SK-N-SH (cell line): ENCODE results near the gene WWTR1. TPM values are rescaled to one million over a fixed set of nuclear protein-coding genes. Genes with fewer than 3 reads are reported as not detected.

Experiments used
- CTCF ChIA-PET: fragments of 300-600, 350-600 bp; formaldehyde crosslinking; extraction: SDS; loops from one replicate; lab custom pipeline; 2021; lab: Yijun Ruan, JAX
- POLR2A ChIA-PET: fragments of 350-600 bp; sonication (Branson Sonifier 250); formaldehyde crosslinking; extraction: SDS; loops from one replicate; lab custom pipeline; 2020; ENCODE audit warnings: antibody characterized with exemption, inconsistent platforms; lab: Yijun Ruan, JAX
- DNase-seq: peaks from one replicate; pipeline ENCODE4 v3.0.0; 2012
- H2AFZ ChIP-seq: fragments of 200-600 bp; sonication (generic); 2 replicates; pipeline ENCODE4 v1.8.1; 2016; ENCODE audit warnings: antibody characterized with exemption, mild to moderate bottlenecking, low read depth
- H3F3A ChIP-seq: fragments of 200-600 bp; sonication (generic); replicated peaks from 2 replicates; pipeline ENCODE3; 2016; ENCODE audit warnings: antibody characterized with exemption, mild to moderate bottlenecking; ENCODE audit not compliant: insufficient read depth
- H3K27ac ChIP-seq, 2 experiments: fragments of 200-500 bp in 1 of 2; fragments of 200-600 bp in 1 of 2; sonication (Bioruptor generic) in 1 of 2; sonication (generic), shearing (Covaris generic) in 1 of 2; 2 replicates each; pipeline versions ENCODE4 v1.5.1 to v1.6.1; 2014 to 2016; ENCODE audit warnings: low read depth in 2 of 2, inconsistent platforms in 1 of 2, low read length in 1 of 2, mild to moderate bottlenecking in 1 of 2, mixed read lengths in 1 of 2
- H3K27me3 ChIP-seq: fragments of 200-600 bp; sonication (generic), shearing (Covaris generic); 2 replicates; pipeline ENCODE4 v1.6.1; 2016; ENCODE audit warnings: mixed run types; ENCODE audit not compliant: insufficient read depth
- H3K36me3 ChIP-seq, 2 experiments: fragments of 200-500 bp in 1 of 2; fragments of 200-600 bp in 1 of 2; sonication (Bioruptor generic) in 1 of 2; sonication (generic) in 1 of 2; replicated peaks in 1 of 2; 2 replicates each; pipeline versions ENCODE3 to v1.5.1; 2014 to 2016; ENCODE audit warnings: low read length in 1 of 2, mild to moderate bottlenecking in 1 of 2; ENCODE audit not compliant: insufficient read depth in 2 of 2, control insufficient read depth in 1 of 2
- H3K4me1 ChIP-seq, 2 experiments: fragments of 200-500 bp in 1 of 2; fragments of 200-600 bp in 1 of 2; sonication (Bioruptor generic) in 1 of 2; sonication (generic), shearing (Covaris generic) in 1 of 2; 2 replicates each; pipeline versions ENCODE4 v1.5.1 to v1.6.1; 2014 to 2016; ENCODE audit warnings: low read depth in 1 of 2, low read length in 1 of 2, mixed run types in 1 of 2; ENCODE audit not compliant: insufficient read depth in 2 of 2, control insufficient read depth in 1 of 2
- H3K4me2 ChIP-seq: fragments of 200-600 bp; sonication (generic), shearing (Covaris generic); 2 replicates; pipeline ENCODE4 v1.6.1; 2017; ENCODE audit warnings: mixed run types
- H3K4me3 ChIP-seq, 2 experiments: fragments of 200-500 bp in 1 of 2; fragments of 200-600 bp in 1 of 2; sonication (Bioruptor generic) in 1 of 2; sonication (generic), shearing (Covaris generic) in 1 of 2; 2 replicates each; pipeline versions ENCODE4 v1.5.1 to v1.8.1; 2014 to 2016; ENCODE audit warnings: low read depth in 2 of 2, inconsistent platforms in 1 of 2, low read length in 1 of 2, mild to moderate bottlenecking in 1 of 2, mixed read lengths in 1 of 2, moderate library complexity in 1 of 2
- H3K79me2 ChIP-seq: fragments of 200-600 bp; sonication (generic); 2 replicates; pipeline ENCODE4 v1.8.1; 2017; ENCODE audit warnings: mild to moderate bottlenecking; ENCODE audit not compliant: insufficient read depth
- H3K9ac ChIP-seq: fragments of 200-600 bp; sonication (generic); 2 replicates; pipeline ENCODE4 v1.6.1; 2017; ENCODE audit warnings: mixed run types
- H3K9me2 ChIP-seq: fragments of 200-600 bp; sonication (generic); 2 replicates; pipeline ENCODE4 v1.6.1; 2017; ENCODE audit warnings: mixed run types
- H3K9me3 ChIP-seq: fragments of 200-600 bp; sonication (generic); 2 replicates; pipeline ENCODE4 v1.6.1; 2017; ENCODE audit warnings: mixed run types, mild to moderate bottlenecking, moderate library complexity
- H4K20me1 ChIP-seq: fragments of 200-600 bp; sonication (generic); 2 replicates; pipeline ENCODE4 v1.6.1; 2017; ENCODE audit warnings: mild to moderate bottlenecking, mixed run types; ENCODE audit not compliant: insufficient read depth
- CHD2 ChIP-seq: fragments of 150-350 bp; IDR thresholded peaks from 2 replicates; pipeline ENCODE4 v1.6.1; 2018; ENCODE audit warnings: low read length; ENCODE audit not compliant: partially characterized antibody
- EP300 ChIP-seq, 2 experiments: IDR thresholded peaks; 2 replicates each; pipeline versions ENCODE4 v1.4.0 to v1.6.1; 2012; ENCODE audit warnings: borderline replicate concordance in 1 of 2, low read depth in 1 of 2, low read length in 1 of 2
- FOSL2 ChIP-seq: IDR thresholded peaks from 2 replicates; pipeline ENCODE4 v1.4.0; 2012; ENCODE audit warnings: low read depth, mild to moderate bottlenecking, moderate library complexity, borderline replicate concordance
- FOXM1 ChIP-seq: IDR thresholded peaks from 2 replicates; pipeline ENCODE4 v1.4.0; 2012; ENCODE audit warnings: low read depth, mild to moderate bottlenecking
- JUND ChIP-seq: IDR thresholded peaks from 2 replicates; pipeline ENCODE4 v1.4.0; 2012
- MEF2A ChIP-seq: IDR thresholded peaks from 2 replicates; pipeline ENCODE4 v1.4.0; 2012; ENCODE audit warnings: low read depth, borderline replicate concordance
- POLR2AphosphoS5 ChIP-seq: IDR thresholded peaks from 2 replicates; pipeline ENCODE4 v1.6.1; 2012; ENCODE audit warnings: low read depth, low read length
- RXRA ChIP-seq: IDR thresholded peaks from 2 replicates; pipeline ENCODE4 v1.4.0; 2012; ENCODE audit warnings: low read depth, mild to moderate bottlenecking, borderline replicate concordance
- TCF12 ChIP-seq: IDR thresholded peaks from 2 replicates; pipeline ENCODE4 v1.4.0; 2012
- TEAD4 ChIP-seq: IDR thresholded peaks from 2 replicates; pipeline ENCODE4 v1.4.0; 2012; ENCODE audit warnings: mild to moderate bottlenecking, borderline replicate concordance; ENCODE audit not compliant: insufficient read depth
- YY1 ChIP-seq: IDR thresholded peaks from 2 replicates; pipeline ENCODE4 v1.4.0; 2012; ENCODE audit warnings: low read depth, mild to moderate bottlenecking
- WGBS: methylation state at CpG from one replicate; pipeline ENCODE4 v1.1.6; 2017; ENCODE audit warnings: low lambda C conversion rate; 5-methylcytosine and 5-hydroxymethylcytosine counted together
- polyA plus RNA-seq, 3 experiments: library from polyadenylated mRNA; depleted of rRNA; stranded (reverse); fragments of >200 nt; gene quantifications; 2 replicates each; pipeline ENCODE4 v1.2.3, GENCODE V29; 2012
- TF ChIP-seq, protein P1 (sequence below): IDR thresholded peaks from 2 replicates; pipeline ENCODE4 v1.4.0; 2012; ENCODE audit warnings: low read depth
- TF ChIP-seq, protein P2 (sequence below): IDR thresholded peaks from 2 replicates; pipeline ENCODE4; 2012
- TF ChIP-seq, protein P3 (sequence below): IDR thresholded peaks from 2 replicates; pipeline ENCODE4 v1.6.1; 2012; ENCODE audit warnings: mild to moderate bottlenecking, low read depth, low read length, moderate library complexity

WWTR1 gene
- polyA plus RNA-seq, 1 of the 3 experiments (the other 2 are of a cell fraction): 60.6 TPM

DNA sequence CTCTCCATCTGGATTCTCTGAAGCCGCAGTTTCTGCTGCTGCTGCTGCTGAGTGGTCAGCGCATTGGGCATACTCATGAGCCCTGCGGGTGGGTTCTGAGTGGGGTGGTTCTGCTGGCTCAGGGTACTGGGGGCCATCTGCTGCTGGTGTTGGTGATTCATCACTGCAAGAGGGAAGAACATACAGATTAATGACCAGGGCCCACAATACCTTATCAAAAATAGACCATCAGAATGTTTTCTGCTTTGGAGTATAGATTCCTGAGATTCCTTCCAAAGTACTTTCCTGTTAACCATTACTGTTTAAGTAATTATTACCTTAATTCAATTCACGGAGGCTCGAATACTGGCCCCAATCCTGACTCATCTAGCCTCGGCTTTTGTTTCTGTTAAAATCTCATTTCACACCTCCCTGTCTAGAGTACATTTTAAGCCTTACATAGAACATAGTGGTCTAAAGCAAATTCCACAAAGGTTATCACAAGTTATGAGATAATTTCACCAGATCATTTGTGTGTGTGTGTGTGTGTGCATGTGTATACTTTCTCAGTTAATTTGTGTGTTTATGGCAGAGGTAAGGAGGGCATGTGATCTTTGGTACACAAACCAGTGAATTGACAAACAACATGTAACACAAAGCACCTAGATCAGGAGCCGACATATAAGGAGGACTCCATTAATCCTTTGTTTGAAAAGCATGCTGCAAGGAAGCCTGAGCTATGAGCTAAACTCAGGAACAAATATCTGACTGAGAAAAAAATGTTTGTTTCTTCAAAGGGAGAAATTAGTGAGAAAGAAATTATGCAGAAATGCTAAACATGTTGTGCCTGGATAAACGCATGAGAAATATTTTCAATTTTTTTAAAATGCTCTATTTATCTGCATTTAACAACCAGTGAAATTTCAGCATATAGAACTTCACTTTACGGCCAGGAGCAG lies 115.2 kb downstream of the WWTR1 start:
- WGBS: 49% methylated on average over 9 of the region's 9 CpGs
- Histone ChIP-seq H4K20me1 (no peaks in the 10 kb centered on the region), H3K4me2 (0 out of 2 replicates have a peak overlapping the region, but pooled peaks have one; percentile 8), H3K4me1 (peaks cover 27 to 45% of the 10 kb centered on the region in 2 experiments), H3K79me2 (peaks cover 49% of the 10 kb centered on the region), H2AFZ (no peak overlapping the region), H3K4me3 (no peak overlapping the region), H3K9ac (no peak overlapping the region; the same call in 1 of the 2 replicates), H3K36me3 (peaks cover 10 to 17% of the 10 kb centered on the region in 2 experiments), H3K9me3 (no peaks in the 10 kb centered on the region), H3F3A (peaks cover 44% of the 10 kb centered on the region), H3K9me2 (no peaks in the 10 kb centered on the region), H3K27me3 (no peaks in the 10 kb centered on the region), H3K27ac (peak overlapping the region; percentile 23 to 90; a peak in 3 of 4 replicates)
- no peak for DNase-seq
- POLR2A ChIA-PET: no interaction called here
- CTCF ChIA-PET: interaction anchor here (1.1 to 2.3 kb wide), 2 partner anchors 12 to 229 kb away, joined by 3 to 8 read pairs; no protein-coding TSS in a partner anchor
- TF ChIP-seq EP300 (IDR thresholded peaks at IDR 0.05; ENCODE audit: borderline replicate concordance in 1 of 2, low read depth in 1 of 2, low read length in 1 of 2): peak in 1 of 2 experiments; percentile 46; a peak in 1 of 4 replicates
- TF ChIP-seq CHD2: no peak
- TF ChIP-seq, protein P1, sequence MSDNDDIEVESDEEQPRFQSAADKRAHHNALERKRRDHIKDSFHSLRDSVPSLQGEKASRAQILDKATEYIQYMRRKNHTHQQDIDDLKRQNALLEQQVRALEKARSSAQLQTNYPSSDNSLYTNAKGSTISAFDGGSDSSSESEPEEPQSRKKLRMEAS: no peak
- TF ChIP-seq POLR2AphosphoS5: peak; percentile 13; the same call in 1 of the 2 replicates
- TF ChIP-seq JUND: peak; percentile 67
- no peak for TF ChIP-seq YY1
- TF ChIP-seq TEAD4: peak; percentile 71; the same call in 1 of the 2 replicates
- TF ChIP-seq TCF12: peak; percentile 69; the same call in 1 of the 2 replicates
- 0 out of 2 replicates have a peak, but pooled peaks have one; percentile 30 for TF ChIP-seq FOXM1
- TF ChIP-seq, protein P2, sequence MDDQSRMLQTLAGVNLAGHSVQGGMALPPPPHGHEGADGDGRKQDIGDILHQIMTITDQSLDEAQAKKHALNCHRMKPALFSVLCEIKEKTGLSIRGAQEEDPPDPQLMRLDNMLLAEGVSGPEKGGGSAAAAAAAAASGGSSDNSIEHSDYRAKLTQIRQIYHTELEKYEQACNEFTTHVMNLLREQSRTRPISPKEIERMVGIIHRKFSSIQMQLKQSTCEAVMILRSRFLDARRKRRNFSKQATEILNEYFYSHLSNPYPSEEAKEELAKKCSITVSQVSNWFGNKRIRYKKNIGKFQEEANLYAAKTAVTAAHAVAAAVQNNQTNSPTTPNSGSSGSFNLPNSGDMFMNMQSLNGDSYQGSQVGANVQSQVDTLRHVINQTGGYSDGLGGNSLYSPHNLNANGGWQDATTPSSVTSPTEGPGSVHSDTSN: peak; percentile 59; the same call in 1 of the 2 replicates
- 0 out of 2 replicates have a peak, but pooled peaks have one; percentile 10 for TF ChIP-seq RXRA
- TF ChIP-seq FOSL2: peak; percentile 66; the same call in 1 of the 2 replicates
- TF ChIP-seq, protein P3, sequence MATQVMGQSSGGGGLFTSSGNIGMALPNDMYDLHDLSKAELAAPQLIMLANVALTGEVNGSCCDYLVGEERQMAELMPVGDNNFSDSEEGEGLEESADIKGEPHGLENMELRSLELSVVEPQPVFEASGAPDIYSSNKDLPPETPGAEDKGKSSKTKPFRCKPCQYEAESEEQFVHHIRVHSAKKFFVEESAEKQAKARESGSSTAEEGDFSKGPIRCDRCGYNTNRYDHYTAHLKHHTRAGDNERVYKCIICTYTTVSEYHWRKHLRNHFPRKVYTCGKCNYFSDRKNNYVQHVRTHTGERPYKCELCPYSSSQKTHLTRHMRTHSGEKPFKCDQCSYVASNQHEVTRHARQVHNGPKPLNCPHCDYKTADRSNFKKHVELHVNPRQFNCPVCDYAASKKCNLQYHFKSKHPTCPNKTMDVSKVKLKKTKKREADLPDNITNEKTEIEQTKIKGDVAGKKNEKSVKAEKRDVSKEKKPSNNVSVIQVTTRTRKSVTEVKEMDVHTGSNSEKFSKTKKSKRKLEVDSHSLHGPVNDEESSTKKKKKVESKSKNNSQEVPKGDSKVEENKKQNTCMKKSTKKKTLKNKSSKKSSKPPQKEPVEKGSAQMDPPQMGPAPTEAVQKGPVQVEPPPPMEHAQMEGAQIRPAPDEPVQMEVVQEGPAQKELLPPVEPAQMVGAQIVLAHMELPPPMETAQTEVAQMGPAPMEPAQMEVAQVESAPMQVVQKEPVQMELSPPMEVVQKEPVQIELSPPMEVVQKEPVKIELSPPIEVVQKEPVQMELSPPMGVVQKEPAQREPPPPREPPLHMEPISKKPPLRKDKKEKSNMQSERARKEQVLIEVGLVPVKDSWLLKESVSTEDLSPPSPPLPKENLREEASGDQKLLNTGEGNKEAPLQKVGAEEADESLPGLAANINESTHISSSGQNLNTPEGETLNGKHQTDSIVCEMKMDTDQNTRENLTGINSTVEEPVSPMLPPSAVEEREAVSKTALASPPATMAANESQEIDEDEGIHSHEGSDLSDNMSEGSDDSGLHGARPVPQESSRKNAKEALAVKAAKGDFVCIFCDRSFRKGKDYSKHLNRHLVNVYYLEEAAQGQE: no peak
- peak; percentile 51; the same call in 1 of the 2 replicates for TF ChIP-seq MEF2A
